Left hindlimb (tissue), 1 donor: ENCODE data around the gene TKTL1.
A peak's percentile ranks its signal among the peaks of the same experiment; 100 is the strongest.

ENCODE experiments used
- DNase-seq: peaks from one replicate; pipeline ENCODE4 v3.0.0-alpha.2; 2018

The TKTL1 gene

DNA sequence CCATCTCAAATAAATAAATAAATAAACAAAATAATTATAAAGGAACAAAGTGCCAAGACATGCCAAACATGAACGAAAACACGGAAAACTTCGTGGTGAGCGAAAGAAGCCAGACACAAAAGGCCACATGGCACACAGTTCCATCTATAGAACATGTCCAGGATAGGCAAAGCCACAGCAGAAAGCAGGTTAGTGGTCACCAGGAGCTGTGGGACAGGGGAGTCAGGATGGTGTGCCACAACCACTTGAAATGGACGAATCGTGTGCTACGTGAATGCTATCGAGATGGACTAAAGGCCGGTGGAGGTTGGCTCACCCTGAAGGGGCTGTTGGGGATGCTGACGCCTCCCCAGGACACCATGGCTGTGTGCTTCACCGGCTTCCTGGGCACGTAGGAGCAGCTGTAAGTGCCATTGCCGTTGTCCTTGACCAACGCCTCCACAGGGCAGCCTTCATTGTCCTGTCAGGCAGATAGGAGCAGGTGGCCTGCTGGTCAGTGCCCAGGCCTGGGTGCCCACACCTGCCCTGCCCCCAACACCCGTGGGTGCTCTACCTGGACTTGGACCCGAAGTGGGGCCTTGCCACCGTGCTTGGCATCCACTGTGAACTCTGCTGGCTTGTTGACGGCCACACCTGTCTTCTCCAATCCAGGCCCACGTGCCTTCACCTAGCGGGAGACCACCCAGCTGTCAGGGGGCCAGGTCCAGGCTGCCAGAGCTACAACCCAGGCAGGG is 68.3 kb downstream of the TKTL1 start:
- DNase-seq: no peak

DNA sequence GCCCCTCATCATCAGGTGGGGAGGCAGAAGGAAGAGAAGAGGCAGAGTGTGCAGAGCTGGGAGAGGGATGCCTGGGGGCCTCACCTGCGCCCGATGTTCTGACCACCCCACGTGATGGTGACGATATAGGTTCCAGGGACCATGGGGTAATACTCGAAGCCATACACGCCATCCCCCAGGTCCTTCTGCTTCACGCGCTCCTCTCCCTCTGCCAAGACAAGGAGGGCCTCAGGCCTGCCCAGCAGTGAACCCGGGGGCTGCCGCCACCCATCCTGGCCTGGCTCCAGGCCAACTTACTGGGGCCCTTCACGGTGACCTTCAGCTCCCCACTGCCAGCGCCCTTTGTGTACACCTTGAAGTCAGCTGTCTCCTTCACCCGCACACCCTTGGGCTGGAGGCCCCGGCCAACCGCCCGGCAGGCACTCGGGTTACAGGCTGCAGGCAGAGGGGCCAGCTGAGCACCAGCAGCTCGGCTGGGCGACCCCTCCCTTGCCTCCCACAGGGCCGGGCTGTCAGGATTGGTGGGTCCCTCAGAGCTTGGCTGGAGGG is 69.5 kb downstream of the TKTL1 start:
- DNase-seq: no peak

DNA sequence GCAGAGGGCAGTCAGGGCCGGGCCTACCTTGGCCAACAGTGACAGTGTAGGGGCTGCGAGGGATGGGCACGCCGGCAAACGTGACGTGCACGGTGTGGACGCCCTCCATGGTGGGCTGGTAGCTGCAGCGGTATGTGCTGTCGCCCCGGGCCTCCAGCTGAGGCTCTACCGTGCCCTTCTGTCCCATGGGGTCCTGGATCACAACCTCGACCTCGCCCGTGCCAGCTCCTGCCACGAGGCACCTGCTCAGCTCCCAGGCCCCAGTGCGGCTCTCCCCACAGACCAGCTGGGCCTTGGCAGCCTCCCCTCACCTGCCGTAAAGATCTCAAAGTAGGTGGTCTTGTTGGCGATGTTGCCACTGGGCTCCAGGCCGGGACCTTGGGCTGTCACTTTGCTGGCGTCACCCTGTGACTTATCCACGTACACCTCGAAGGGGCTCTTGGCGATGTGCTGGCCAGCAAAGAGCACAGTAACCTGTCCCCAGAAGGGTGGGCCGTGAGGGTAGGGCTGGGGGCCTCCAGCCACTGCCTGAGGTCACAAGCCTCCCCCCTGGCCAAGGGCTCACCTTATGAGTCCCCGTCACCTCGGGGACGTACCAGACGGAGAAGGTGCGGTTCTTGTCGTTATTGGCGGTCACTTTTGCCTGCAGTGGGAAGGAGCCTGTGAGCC is 70.5 kb downstream of the TKTL1 start:
- DNase-seq: no peak

DNA sequence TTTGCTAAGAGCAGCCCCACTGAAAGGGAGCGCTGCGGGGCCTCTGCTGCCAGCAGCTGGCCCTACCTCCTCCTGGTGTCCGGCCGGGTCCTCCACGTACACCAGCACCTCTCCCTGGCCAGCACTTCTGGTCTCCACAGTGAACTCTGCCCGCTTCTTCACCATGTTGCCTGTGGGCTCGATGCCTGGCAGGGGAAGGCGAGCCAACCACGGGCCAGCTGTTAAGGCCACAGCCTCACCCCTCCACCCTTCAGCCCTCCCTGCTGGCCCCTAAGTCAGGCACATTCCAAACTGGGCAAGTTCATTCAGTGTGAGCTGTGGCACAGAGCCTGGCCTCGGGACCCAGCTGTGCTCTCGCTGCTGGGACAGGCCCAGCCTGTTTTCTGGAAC is 71.1 kb downstream of the TKTL1 start:
- DNase-seq: no peak

DNA sequence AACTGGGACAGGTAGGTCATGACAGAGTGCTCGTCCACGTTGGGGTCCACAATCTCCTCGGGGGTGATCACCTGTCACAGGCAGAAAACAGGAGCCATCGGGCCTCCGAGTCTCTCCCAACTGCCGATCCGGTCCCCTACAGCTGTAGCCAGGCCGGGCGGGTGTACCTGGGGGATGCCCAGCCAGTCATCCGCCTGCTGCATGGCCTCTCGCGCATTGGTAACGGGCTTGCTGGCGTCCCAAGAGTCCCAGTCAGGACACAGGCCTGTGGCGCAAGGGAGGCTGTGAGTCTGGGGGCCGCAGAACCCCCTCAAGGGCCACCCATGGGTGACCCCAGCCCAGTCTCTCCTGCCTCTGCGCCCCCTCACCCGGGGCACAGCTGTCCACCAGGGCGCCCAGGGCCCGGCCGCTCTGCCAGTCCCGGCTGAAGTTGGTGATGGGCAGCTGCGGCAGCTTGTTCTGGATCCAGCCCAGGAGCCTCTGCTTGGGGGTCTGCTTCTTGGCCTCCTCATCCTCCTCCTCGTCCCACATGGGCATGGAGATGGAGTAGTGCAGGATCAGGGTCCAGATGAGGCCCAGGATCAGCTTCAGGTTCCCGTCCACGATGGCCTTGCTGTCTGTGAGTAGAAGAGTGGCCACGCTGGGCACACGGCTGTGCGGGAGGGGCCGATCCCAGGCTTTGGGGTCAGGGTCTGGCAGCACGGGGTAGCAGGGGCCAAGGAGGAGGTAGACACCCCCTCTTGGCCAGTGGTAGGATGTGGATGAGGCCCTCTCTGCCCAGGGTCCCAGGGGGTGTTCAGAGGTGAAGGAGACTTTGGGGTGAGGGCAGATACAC is 72.1 kb downstream of the TKTL1 start:
- no peak for DNase-seq

DNA sequence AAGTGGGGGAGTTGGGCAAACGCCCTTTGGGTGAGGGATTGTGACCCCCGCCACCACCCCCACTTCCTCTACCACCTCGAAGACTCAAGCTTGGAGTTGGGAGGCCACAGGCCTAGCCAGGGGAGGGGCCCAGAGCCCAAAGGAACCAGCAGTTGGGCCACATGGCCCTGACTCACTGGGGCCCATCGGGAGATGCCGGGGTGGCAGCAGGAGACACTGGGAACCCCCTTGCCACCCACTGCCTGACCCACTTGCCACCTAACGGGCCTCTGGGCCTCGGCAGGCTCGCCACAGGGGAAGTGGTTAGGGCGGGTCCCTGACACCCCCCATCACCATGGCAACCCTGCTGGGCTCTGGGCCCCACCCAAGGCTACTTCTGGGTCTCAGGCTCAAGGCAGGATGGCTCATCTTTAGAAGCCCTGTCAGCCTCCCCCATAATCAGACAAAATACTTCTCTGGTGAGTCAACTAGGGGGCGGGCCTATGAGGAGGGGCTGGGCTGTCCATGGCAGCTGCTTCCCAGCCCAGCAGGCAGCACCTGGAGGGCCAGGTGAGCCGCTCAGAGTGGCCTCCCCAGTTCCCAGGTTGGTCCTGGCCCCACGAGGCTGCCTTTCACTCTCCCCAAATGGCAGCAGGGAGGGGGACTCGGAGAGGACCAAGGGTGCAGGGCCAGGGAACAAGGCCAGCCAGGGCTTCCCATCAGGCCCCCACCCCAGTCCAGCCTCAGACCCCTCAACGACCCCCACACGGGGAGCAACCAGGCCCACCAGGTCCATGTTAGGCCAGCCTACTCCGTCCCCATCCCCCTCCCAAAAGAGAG is 73.2 kb downstream of the TKTL1 start:
- peak; percentile 76 for DNase-seq

DNA sequence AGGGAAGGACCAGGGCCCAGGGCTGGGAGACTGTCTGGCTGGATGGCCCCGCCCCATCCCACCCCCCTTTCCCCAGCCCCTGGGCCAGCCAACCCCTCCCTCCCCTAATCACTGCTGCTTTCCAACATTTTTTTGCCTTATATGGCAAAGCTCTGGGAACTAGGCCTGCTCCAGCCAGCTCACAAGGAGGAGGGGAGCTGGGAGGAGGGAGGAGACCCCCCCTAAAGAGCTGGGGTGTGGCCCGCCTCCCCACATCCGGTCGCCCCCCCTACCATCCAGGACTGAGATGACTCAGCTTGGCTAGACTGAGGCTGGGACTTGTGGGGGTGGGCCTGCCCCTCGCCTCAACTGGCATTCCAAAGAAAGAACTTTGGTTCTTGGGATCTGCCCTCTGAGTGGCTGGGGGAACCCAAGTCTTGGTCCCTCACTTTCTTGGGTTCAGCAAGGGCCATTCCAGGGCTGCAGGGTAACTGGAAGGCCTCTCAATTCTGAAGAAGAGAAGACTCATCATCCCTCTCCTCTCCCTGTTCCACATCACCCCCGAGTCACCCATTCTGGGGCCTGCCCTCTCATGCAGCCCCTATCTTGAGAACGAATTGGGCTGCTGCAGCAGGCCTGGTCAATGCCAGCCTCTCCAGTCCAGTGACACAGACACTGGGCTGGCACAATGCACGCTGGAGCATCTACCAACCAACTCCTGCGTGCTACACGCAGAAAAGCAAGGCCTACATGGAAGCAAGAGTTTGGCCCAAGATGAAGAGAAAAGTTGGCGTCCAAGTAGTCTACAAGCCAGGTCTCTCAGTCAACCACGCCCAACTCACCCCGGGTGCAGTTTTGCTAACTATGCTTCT is 74.1 kb downstream of the TKTL1 start:
- DNase-seq: peak; percentile 90

DNA sequence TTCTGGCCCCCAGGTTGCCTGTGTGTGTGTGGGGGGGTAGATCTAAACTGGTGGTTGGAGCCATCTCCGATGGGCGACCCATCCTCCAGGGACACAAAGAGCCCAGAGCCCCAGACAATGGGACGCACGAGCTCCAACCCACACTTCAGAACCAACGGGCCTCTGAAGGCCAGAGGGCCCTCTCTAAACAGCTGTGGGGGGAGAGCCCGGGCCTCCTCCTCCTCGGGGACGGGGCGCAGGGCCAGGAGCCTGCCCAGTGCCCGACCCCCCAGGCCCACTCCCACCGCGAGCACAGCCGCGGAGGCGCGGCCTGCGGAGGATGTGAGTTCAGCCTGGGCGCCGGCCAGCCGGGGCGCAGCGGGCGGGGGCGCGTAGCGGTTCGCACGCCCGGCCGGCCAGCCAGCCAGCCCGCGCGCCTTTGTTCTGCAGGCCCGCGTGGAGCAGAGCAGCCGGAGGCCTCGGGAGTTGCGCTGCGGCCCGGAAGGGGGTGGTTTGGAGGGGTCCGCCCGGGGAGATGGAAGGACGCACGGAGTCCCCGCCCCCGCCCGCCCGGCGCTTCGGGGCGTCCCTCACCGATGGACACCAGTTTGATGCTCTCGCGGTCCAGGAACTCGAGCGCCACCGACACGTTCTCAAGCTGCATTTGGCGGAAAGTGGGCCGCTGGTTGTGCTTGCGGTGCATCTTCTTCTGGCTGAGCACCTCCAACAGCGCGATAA is 74.9 kb downstream of the TKTL1 start:
- DNase-seq: peak; percentile 62

DNA sequence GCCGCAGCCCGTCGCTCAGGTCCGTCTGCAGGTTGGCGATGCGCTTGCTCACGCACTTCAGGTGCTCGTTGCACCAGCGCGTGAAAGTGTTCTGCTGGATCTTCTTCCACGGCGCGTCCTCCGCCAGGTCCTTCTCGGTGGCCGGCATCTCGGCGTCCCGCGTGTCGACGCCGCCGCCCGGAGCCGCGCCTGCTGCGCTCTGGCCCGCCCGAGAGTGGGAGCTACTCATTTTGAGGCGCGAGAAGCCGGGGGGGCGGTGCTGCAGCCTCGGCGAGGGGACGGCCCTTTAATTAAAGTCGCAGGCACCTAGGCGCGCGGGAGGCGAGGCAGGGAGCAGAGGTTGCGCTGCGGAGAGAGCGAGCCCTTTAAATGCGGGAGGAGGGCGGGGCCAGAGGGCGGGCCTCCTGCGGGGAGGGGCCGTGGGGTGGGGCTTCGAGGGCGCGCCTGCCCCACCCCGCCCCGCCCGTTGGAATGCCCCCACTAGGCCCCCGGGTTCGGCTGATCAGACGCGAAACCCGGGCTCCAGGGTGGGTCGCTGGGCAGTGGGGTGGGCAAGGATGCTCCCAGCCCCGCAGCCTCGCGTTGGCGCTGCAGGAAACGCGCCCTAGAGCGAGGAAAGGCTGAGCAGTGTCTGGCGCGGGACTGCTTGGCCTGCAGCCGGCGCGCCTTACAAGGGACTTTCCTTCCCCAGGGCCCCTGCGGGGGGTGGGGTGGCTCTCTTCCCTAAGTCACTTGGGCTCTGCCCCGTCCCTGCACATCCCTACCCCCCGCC is 75.6 kb downstream of the TKTL1 start:
- DNase-seq: peak; percentile 94

DNA sequence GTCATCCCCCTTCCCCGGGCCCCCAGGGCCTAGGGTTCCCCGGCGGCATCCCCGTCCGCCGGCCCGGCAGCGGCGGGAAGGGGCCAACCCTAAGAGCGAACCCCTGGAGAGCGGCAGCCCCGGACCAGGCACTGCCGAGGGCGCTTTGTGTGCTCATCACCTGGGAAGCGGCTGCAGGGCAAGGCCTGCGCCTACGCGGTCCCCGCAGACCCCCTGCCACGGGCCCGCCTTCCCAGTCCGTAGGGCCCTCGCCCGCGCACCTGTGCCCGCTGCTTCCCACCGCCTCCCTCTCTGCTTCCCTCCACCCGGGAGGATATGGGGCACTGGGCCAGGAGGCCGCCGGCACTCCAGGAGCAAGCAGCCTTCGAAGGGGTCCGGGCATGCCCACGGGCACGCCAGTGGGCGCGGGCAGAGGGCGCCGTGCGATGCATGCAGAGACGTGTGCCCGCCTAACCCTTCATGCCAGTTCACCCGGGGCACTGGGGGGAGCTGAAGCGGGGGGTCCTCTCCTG is 76.2 kb downstream of the TKTL1 start:
- no peak for DNase-seq

DNA sequence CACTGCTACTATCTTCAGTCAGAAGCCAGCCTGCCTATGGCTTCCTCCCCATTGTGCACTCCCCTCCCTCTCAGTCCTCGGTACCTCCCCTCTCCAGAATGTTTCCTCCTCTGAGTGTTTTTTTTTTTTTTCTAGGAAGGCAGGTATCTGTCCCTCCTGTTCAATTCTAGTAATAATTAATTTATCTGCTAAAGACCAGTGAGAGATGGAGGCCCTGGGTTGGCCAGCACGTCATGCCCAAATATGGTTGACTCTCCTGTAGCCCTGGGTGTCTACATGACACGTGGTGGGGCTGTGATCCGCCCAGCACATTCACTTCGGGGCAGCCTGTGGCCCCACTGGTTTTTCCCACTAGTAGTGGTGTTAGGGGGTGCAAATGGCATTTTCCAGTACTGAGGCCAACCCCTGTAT is 77.0 kb downstream of the TKTL1 start:
- DNase-seq: no peak

DNA sequence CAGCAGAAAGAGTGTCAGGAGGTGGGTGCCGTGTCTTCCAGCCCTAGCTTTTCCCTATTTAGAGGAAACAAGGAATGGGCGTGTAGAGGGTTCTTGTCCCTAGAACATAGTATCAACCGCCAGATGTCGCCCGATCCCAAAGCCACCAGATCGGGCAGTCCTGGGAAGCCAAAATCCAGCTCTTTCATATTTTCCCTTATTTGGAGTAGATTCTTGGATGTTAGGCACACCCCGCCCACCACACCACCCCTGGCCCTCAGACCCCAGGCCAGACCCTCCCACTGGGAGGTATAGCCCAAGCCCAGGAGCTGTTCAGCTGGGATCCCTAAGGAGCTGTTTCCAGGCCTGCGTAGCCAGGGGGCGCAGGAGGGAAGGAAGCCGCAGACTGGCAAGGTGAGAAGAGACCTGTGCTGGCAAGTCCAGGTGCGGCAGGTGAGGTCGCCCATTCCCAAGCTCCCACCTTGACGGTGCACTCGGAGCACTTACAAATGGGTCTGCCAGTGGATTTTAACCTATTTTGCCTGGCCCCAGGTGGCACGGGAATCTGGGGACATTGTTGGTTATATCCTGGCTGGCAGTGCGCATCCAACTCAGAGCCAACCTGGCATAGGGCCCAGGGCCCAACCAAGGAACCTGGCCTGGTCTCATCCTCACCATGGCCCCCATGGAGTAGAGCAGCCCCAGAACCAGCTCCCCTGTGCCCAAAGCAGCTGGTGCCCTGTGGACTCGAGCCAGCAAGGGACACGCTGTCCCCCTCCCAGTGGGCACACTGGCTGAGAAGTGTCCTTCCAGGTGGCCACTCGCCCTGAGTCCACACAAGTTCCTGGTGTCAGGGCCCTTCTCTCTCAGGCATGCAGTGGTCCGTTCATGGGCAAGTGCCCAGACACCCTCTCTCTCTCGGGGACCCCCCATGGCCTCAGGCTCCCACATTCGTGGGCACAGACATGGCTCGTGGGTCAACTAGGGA is 78.0 kb downstream of the TKTL1 start:
- peak; percentile 82 for DNase-seq

DNA sequence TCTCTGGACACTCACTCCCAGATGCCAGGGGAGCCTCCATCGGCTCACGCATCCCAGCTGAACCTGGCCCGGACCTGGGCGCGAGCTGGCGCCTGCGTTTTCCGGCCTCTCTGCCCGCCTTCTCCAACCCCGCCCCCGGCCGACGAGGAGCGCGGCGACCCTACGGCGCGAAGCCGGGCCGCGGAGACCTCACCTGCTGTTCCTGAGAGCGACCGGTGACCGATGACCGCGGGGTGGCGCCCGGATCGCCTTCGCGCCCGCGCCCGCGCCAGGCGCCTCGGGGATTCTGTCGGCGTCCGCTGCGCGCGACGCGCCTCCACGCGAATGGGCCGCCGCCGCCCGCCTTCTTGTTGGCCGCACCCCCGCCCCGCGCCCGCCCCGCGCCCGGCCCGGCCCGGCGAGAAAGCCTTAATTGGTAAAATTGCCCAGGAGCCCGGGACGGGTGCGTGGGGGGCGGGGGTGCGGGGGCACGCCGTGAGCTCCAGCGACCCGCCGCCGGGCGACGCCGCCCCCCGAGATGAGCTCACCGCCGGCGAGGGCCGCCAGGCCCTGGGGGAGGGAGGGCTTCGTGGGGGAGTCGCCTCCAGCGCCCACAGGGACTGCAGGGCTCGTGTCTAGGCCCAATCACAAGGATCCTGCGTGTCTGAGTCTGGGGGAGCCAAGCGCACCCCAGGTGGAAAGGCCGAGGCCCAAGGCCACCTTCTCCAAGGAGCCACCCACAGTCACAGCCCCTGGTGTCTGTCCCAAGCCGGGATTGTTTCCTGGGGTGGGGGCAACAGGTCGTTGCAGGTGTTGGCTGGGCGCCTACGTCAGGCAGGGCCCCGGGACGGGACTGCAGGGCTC is 78.9 kb downstream of the TKTL1 start, which contains the start of gene FLNA:
TSS of gene FLNA (minus strand) at position 322 of the 843 bp plus-strand sequence. CDS start 3,389 bp downstream, outside the sequence.
- peak; percentile 51 for DNase-seq

DNA sequence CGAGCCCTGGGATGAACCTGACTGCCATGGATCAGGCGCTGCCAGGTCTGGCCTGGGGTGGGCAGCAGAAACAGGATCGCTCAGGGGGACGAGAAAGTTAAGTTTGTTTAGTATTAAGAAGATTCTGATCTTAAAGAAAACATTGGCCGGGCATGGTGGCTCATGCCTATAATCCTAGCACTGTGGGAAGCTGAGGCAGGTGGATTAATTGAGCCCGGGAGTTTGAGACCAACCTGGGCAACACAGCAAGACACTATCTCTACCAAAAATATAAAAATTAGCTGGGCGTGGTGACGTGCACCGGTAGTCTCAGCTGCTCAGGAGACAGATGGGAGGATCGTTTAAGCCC is 79.5 kb downstream of the TKTL1 start:
- DNase-seq: no peak

DNA sequence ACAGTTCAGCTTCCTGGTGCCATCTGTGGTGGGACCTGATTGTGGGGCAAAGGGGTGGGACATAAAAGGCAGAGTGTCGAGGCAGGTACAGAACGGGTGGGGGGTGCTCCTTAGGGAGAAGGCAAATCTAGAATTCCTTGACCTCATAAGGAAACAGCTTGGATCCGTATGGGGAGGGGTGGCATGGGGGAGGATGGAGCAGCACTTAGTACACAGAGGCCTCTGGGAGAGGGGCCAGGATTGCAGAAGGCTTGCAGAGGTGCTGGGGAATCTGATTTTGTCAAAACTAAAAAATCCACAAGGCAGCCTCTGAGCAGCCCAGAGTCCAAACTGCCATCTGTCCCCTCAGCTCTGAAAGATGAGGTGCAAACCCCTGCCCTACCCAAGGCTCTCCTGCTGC is 81.2 kb downstream of the TKTL1 start:
- DNase-seq: no peak

DNA sequence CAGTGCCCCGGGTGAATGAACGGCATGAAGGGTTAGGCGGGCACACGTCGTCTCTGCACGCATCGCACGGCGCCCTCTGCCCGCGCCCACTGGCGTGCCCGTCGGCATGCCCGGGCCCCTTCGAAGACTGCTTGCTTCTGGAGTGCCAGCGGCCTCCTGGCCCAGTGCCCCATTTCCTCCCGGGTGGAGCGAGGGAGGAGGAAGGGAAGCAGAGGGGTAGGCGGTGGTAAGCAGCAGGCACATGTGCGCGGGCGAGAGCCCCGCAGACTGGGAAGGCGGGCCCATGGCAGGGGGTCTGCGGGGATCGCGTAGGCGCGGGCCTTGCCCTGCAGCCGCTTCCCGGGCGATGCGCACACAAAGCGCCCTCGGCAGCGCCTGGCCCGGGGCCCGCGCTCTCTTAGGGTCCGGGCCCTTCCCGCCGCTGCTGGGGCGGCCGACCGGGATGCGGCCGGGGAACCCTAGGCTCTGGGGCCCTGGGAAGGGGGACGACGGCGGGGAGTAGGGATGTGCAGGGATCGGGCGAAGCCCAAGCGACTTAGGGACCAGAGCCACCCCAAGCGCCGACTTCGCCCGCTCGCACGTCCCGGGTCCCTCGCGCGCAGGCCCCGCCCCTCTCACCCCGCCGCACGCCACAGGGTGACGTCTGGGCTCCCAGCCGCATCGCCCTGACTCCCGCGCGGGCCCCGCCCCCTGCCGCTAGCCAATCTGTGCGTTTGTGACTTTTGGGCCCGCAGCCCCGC is 82.6 kb downstream of the TKTL1 start:
- peak; percentile 67 for DNase-seq
